ENCODE data around the gene SCAMP4. TPM values are rescaled to one million over a fixed set of nuclear protein-coding genes. Genes with fewer than 3 reads are reported as not detected.

SCAMP4 gene
- total and polyA plus RNA-seq, 9 of the 15 experiments (the other 6 are each of a cell fraction or from before 2014, with no cell fraction given), result 0.81 to 45.9 (median 12.8) TPM

DNA sequence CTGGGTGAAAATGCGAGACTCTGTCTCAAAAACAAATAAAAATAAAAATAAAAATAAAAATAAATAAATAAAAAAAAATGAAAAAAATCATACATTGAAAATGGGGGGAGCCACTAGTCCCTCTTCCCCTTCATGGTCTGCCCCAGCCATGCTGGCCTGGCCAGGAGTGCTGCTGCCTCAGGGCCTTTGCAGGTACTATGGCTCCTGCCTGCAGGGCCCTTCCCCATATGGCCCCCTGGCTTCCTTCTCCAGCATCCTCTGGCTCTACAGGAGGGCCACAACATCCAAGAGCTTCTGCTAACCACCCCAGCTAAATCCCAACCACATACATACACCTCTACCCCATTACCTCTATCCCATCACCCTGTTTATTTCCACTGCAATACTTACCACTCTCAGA lies 15.3 kb upstream of the SCAMP4 start:
- Histone ChIP-seq H3K9ac (ENCODE audit: insufficient read depth in 1 of 2, low read depth in 2 of 2, low read length in 2 of 2) (no peak overlapping the region), H3K4me3 (no peak overlapping the region), H4K20me1 (replicated peaks; ENCODE audit: control insufficient read depth, insufficient read depth, low read length) (peaks cover under 1% of the 10 kb centered on the region; the same call in 1 of the 2 replicates), H3K36me3 (ENCODE audit: control insufficient read depth, insufficient read depth, low read length) (no peaks in the 10 kb centered on the region), H3K4me1 (replicated peaks in 1 of 2; ENCODE audit: control insufficient read depth in 2 of 2, insufficient read depth in 2 of 2, low read length in 2 of 2) (peaks cover 9 to 35% of the 10 kb centered on the region in 2 experiments; a peak in 4 of 5 replicates), H3K27ac (ENCODE audit: extremely low read depth, low read depth, low read length) (no peak overlapping the region), H3K27me3 (ENCODE audit: control insufficient read depth in 2 of 2, insufficient read depth in 2 of 2, low read length in 2 of 2) (no peaks in the 10 kb centered on the region), H3K9me3 (replicated peaks; ENCODE audit: control insufficient read depth, insufficient read depth, low read depth, low read length) (no peaks in the 10 kb centered on the region), H3K4me2 (ENCODE audit: insufficient read depth, low read length) (no peak overlapping the region), H3K9me1 (ENCODE audit: control insufficient read depth, insufficient read depth, low read length) (no peaks in the 10 kb centered on the region), H2AFZ (ENCODE audit: low read depth, low read length) (peak overlapping the region; percentile 38; the same call in 1 of the 2 replicates), H3K79me2 (ENCODE audit: control insufficient read depth, insufficient read depth, low read length) (peaks cover 2% of the 10 kb centered on the region)
- intact Hi-C loops (cut with micrococcal nuclease), result no loop called here
- no peak for FAIRE-seq
- no peak for TF ChIP-seq ZNF274 (IDR thresholded peaks at IDR 0.05; ENCODE audit: borderline replicate concordance, low read depth, low read length)
- TF ChIP-seq HDAC3 (IDR thresholded peaks at IDR 0.05; ENCODE audit: borderline replicate concordance, partially characterized antibody), result no peak
- no peak for TF ChIP-seq PTBP1 (IDR thresholded peaks at IDR 0.05; ENCODE audit: low read depth, low read length)
- peak; percentile 53; the same call in 1 of the 2 replicates for TF ChIP-seq BCOR (IDR thresholded peaks at IDR 0.05)
- no TSS peak for BruUV-seq (replicated peaks)
- POLR2A ChIA-PET, result no interaction called here
- WGBS (ENCODE audit: insufficient coverage, low coverage, missing lambda C conversion rate), result 100% methylated on average over 1 of the region's 1 CpG
- peak in 2 of 4 experiments; percentile 4 for DNase-seq (ENCODE audit: extremely low read depth in 1 of 4, low spot score in 3 of 4)
- no peak for ATAC-seq
- in situ Hi-C loops (cut with MboI), result no loop called here
- CTCF ChIA-PET (ENCODE audit: low intra/inter-chr PET ratio), result no interaction called here

DNA sequence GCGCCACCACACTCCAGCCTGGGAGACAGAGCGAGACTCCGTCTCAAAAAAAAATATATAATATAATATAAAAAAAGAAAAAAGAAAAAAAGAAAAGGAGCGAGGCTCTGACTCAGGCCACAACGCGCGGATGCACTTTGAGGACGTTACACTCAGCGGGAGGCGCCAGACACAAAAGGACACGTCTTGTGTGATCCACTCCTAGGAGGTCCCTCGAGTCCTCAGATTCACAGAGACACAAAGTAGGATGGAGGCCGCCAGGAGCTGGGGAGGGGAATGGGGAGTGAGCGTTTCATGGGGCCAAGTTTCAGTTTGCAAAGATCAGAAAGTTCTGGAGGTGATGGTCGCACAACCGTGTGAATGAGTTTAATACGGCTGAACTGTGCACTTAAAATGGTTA lies 11.4 kb upstream of the SCAMP4 start:
- TF ChIP-seq ZNF561 (CRISPR knock-in tag; conservative IDR thresholded peaks at IDR 0.05) (no peak), HDGF (IDR thresholded peaks at IDR 0.05) (no peak), HNRNPUL1 (IDR thresholded peaks at IDR 0.05; ENCODE audit: low read length) (no peak), L3MBTL2 (IDR thresholded peaks at IDR 0.05) (no peak), ASH1L (IDR thresholded peaks at IDR 0.05; ENCODE audit: borderline replicate concordance, low read depth, partially characterized antibody) (no peak), ZNF3 (CRISPR knock-in tag; IDR thresholded peaks at IDR 0.05) (no peak)
- TF ChIP-seq, protein P1, sequence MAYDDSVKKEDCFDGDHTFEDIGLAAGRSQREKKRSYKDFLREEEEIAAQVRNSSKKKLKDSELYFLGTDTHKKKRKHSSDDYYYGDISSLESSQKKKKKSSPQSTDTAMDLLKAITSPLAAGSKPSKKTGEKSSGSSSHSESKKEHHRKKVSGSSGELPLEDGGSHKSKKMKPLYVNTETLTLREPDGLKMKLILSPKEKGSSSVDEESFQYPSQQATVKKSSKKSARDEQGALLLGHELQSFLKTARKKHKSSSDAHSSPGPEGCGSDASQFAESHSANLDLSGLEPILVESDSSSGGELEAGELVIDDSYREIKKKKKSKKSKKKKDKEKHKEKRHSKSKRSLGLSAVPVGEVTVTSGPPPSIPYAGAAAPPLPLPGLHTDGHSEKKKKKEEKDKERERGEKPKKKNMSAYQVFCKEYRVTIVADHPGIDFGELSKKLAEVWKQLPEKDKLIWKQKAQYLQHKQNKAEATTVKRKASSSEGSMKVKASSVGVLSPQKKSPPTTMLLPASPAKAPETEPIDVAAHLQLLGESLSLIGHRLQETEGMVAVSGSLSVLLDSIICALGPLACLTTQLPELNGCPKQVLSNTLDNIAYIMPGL (CRISPR knock-in tag; IDR thresholded peaks at IDR 0.05), result no peak
- TF ChIP-seq, protein P2, sequence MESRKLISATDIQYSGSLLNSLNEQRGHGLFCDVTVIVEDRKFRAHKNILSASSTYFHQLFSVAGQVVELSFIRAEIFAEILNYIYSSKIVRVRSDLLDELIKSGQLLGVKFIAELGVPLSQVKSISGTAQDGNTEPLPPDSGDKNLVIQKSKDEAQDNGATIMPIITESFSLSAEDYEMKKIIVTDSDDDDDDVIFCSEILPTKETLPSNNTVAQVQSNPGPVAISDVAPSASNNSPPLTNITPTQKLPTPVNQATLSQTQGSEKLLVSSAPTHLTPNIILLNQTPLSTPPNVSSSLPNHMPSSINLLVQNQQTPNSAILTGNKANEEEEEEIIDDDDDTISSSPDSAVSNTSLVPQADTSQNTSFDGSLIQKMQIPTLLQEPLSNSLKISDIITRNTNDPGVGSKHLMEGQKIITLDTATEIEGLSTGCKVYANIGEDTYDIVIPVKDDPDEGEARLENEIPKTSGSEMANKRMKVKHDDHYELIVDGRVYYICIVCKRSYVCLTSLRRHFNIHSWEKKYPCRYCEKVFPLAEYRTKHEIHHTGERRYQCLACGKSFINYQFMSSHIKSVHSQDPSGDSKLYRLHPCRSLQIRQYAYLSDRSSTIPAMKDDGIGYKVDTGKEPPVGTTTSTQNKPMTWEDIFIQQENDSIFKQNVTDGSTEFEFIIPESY (CRISPR knock-in tag; IDR thresholded peaks at IDR 0.05), result peak; percentile 93
- H3K27me3 ChIP-seq (ENCODE audit: control insufficient read depth in 2 of 2, insufficient read depth in 2 of 2, low read length in 2 of 2), result no peaks in the 10 kb centered on the region
- in situ Hi-C loops (cut with MboI) (no loop called here), intact Hi-C loops (cut with micrococcal nuclease) (no loop called here)
- DNase-seq (ENCODE audit: extremely low read depth in 1 of 4, low spot score in 3 of 4), result peak in 2 of 4 experiments; percentile 2 to 7
- H3K9me1 ChIP-seq (ENCODE audit: control insufficient read depth, insufficient read depth, low read length), result no peaks in the 10 kb centered on the region
- BruUV-seq (replicated peaks), result no TSS peak
- H3K9me3 ChIP-seq (replicated peaks; ENCODE audit: control insufficient read depth, insufficient read depth, low read depth, low read length), result no peaks in the 10 kb centered on the region
- H3K36me3 ChIP-seq (ENCODE audit: control insufficient read depth, insufficient read depth, low read length), result no peaks in the 10 kb centered on the region
- H3K9ac ChIP-seq (ENCODE audit: insufficient read depth in 1 of 2, low read depth in 2 of 2, low read length in 2 of 2), result no peak overlapping the region
- CTCF ChIA-PET (ENCODE audit: low intra/inter-chr PET ratio), result no interaction called here
- ATAC-seq, result no peak
- H4K20me1 ChIP-seq (replicated peaks; ENCODE audit: control insufficient read depth, insufficient read depth, low read length), result no peaks in the 10 kb centered on the region
- peaks cover 9 to 38% of the 10 kb centered on the region in 2 experiments; a peak in 4 of 5 replicates for H3K4me1 ChIP-seq (replicated peaks in 1 of 2; ENCODE audit: control insufficient read depth in 2 of 2, insufficient read depth in 2 of 2, low read length in 2 of 2)
- H3K4me3 ChIP-seq, result no peak overlapping the region
- POLR2A ChIA-PET, result no interaction called here
- H3K4me2 ChIP-seq (ENCODE audit: insufficient read depth, low read length), result no peak overlapping the region
- H3K79me2 ChIP-seq (ENCODE audit: control insufficient read depth, insufficient read depth, low read length), result no peaks in the 10 kb centered on the region
- no peak for FAIRE-seq
- H2AFZ ChIP-seq (ENCODE audit: low read depth, low read length), result no peak overlapping the region
- no peak overlapping the region for H3K27ac ChIP-seq (ENCODE audit: extremely low read depth, low read depth, low read length)
- WGBS (ENCODE audit: insufficient coverage, low coverage, missing lambda C conversion rate), result 87% methylated on average over 14 of the region's 17 CpGs

Data from K562 (cell line).